SH-SY5Y (cell line): ENCODE results near the gene SLC6A3.

ENCODE experiments used
- GATA2 ChIP-seq: IDR thresholded peaks from 2 replicates; pipeline ENCODE4 v1.6.1; 2011; ENCODE audit warnings: mild to moderate bottlenecking, low read depth, low read length
- GATA3 ChIP-seq: IDR thresholded peaks from 2 replicates; pipeline ENCODE4 v1.6.1; 2011; ENCODE audit warnings: low read depth, mild to moderate bottlenecking, low read length, moderate library complexity

- no peak for TF ChIP-seq GATA2
- TF ChIP-seq GATA3: no peak
Observed at GRCh38 chr5:1489754-1490153, 44.5 kb upstream of the SLC6A3 start.
